GM12878 (cell line): ENCODE measurements around the gene NADSYN1.
"Not testable (repeated sequence)": the region's sequence is repeated elsewhere in the genome, so short reads cannot be mapped to it uniquely, and the experiment has no call there.

ENCODE experiments used
- CHD4 ChIP-seq: fragments of 200-600 bp; sonication (generic); IDR thresholded peaks from 2 replicates; pipeline ENCODE4 v1.6.1; 2016; ENCODE audit warnings: mild to moderate bottlenecking
- HCFC1 ChIP-seq: fragments of 150-350 bp; IDR thresholded peaks from 2 replicates; pipeline ENCODE4 v1.6.1; 2014; ENCODE audit warnings: low read length
- MXI1 ChIP-seq: fragments of 150-350 bp; IDR thresholded peaks from 2 replicates; pipeline ENCODE4 v1.6.1; 2011; ENCODE audit warnings: low read depth, mild to moderate bottlenecking, inconsistent platforms, low read length, improper control_type of control experiment
- POLR2A ChIP-seq: IDR thresholded peaks from 2 replicates; pipeline ENCODE4 v1.6.1; 2011; ENCODE audit warnings: low read depth, mild to moderate bottlenecking, low read length
- POLR2AphosphoS5 ChIP-seq: IDR thresholded peaks from 2 replicates; pipeline ENCODE4 v1.6.1; 2011; ENCODE audit warnings: mild to moderate bottlenecking, low read length, inconsistent platforms
- SMARCA5 ChIP-seq: fragments of 450-650 bp; IDR thresholded peaks from 2 replicates; pipeline ENCODE4 v1.6.1; 2017; ENCODE audit warnings: mild to moderate bottlenecking
- TARDBP ChIP-seq: IDR thresholded peaks from 2 replicates; pipeline ENCODE4 v1.6.1; 2016; ENCODE audit warnings: borderline replicate concordance
- TCF7 ChIP-seq: IDR thresholded peaks from 2 replicates; pipeline ENCODE4 v1.6.1; 2014; ENCODE audit warnings: antibody characterized with exemption, borderline replicate concordance
- YY1 ChIP-seq: IDR thresholded peaks from 2 replicates; pipeline ENCODE4 v1.6.1; 2011; ENCODE audit warnings: low read depth, mild to moderate bottlenecking, low read length
- ZBED1 ChIP-seq: IDR thresholded peaks from 2 replicates; pipeline ENCODE4 v1.6.1; 2016; ENCODE audit warnings: borderline replicate concordance
- ZSCAN29 ChIP-seq: fragments of 450-650 bp; IDR thresholded peaks from 2 replicates; pipeline ENCODE4 v1.6.1; 2017; ENCODE audit warnings: mild to moderate bottlenecking, moderate library complexity
- TF ChIP-seq, protein P1 (sequence below), 3 experiments: IDR thresholded peaks in 2 of 3; conservative IDR thresholded peaks in 1 of 3; 2 replicates each; pipeline ENCODE4 v1.5.1; 2011; ENCODE audit warnings: low read depth in 3 of 3, low read length in 3 of 3, mild to moderate bottlenecking in 3 of 3, control low read depth in 2 of 3, moderate library complexity in 2 of 3, inconsistent platforms in 1 of 3, mixed read lengths in 1 of 3; ENCODE audit not compliant: control insufficient read depth in 2 of 3, insufficient read depth in 1 of 3; ENCODE audit errors: extremely low read depth in 1 of 3
- TF ChIP-seq, protein P2 (sequence below): IDR thresholded peaks from 2 replicates; pipeline ENCODE4 v1.6.1; 2011; ENCODE audit warnings: low read depth, low read length, improper control_type of control experiment, borderline replicate concordance

DNA sequence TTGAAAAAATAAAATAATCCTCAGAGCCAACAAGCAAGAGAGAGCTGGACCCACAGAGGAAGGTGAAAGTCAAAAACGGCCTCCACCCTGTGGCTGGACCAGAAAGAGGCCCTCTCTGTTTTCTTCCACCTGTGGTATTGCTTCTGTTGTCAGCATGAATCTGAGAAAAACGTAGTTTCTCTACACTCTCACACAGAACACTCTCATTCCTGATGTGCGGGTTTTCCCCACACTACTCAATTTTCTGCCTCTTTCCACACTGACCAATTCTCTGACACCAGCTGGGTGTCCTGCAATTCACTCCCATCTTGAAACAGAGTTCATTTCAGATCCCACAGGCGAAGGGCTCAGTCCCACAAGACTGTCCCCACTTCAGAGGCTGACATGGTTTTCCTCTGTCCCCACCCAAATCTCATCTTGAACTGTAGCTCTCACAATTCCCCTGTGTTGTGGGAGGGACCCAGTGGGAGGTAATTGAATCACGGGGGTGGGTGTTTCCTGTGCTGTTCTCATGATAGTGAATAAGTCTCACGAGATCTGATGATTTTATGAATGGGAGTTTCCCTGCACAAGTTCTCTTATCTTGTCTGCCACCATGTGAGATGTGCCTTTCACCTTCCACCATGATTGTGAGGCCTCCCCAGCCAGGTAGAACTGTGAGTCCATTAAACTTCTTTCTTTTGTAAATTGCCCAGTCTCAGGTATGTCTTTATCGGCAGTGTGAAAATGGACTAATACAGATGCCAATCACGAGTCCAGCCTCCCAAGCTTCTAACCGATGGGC, 87.7 kb downstream of the NADSYN1 start:
- TF ChIP-seq HCFC1, POLR2A, CHD4, ZSCAN29, YY1, TCF7, MXI1, SMARCA5, POLR2AphosphoS5: not testable (repeated sequence)
- TF ChIP-seq, protein P1, sequence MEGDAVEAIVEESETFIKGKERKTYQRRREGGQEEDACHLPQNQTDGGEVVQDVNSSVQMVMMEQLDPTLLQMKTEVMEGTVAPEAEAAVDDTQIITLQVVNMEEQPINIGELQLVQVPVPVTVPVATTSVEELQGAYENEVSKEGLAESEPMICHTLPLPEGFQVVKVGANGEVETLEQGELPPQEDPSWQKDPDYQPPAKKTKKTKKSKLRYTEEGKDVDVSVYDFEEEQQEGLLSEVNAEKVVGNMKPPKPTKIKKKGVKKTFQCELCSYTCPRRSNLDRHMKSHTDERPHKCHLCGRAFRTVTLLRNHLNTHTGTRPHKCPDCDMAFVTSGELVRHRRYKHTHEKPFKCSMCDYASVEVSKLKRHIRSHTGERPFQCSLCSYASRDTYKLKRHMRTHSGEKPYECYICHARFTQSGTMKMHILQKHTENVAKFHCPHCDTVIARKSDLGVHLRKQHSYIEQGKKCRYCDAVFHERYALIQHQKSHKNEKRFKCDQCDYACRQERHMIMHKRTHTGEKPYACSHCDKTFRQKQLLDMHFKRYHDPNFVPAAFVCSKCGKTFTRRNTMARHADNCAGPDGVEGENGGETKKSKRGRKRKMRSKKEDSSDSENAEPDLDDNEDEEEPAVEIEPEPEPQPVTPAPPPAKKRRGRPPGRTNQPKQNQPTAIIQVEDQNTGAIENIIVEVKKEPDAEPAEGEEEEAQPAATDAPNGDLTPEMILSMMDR (IDR thresholded peaks at IDR 0.05 in 2 of 3, conservative IDR thresholded peaks at IDR 0.05 in 1 of 3; ENCODE audit: control insufficient read depth in 2 of 3, extremely low read depth in 1 of 3, insufficient read depth in 1 of 3, low read depth in 3 of 3, low read length in 3 of 3): not testable (repeated sequence)
- TF ChIP-seq, protein P2, sequence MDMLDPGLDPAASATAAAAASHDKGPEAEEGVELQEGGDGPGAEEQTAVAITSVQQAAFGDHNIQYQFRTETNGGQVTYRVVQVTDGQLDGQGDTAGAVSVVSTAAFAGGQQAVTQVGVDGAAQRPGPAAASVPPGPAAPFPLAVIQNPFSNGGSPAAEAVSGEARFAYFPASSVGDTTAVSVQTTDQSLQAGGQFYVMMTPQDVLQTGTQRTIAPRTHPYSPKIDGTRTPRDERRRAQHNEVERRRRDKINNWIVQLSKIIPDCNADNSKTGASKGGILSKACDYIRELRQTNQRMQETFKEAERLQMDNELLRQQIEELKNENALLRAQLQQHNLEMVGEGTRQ: not testable (repeated sequence)
- TF ChIP-seq TARDBP (peak; percentile 57; the same call in 1 of the 2 replicates), ZBED1 (peak; percentile 76)
